Fibroblast of villous mesenchyme (primary cell): ENCODE data around the gene TPRX1. TPM values are rescaled to one million over a fixed set of nuclear protein-coding genes. Genes with fewer than 3 reads are reported as not detected.
"Not testable (repeated sequence)": the region's sequence is repeated elsewhere in the genome, so short reads cannot be mapped to it uniquely, and the experiment has no call there.

Experiments used
- DNase-seq: peaks from one replicate; pipeline ENCODE4 v3.0.0-alpha.2; 2010; ENCODE audit warnings: low read depth
- H3K4me3 ChIP-seq: 2 replicates; pipeline ENCODE4 v1.5.1; 2011; ENCODE audit warnings: low read depth, mild to moderate bottlenecking, low read length
- CTCF ChIP-seq: IDR thresholded peaks from 2 replicates; pipeline ENCODE4 v1.5.1; 2012; ENCODE audit warnings: low read depth, mild to moderate bottlenecking, low read length; ENCODE audit not compliant: insufficient read depth
- total RNA-seq: library from RNA; depleted of rRNA; stranded (reverse); fragments of >200 nt; gene quantifications from 2 replicates; pipeline ENCODE4 v1.2.3, GENCODE V29; 2012

Gene TPRX1
- total RNA-seq: not detected in 2 replicates

- DNase-seq: not testable (repeated sequence)
Observed at GRCh38 chr19:47804451-47804850, at the start of gene TPRX1. TSS of gene TPRX1 (minus strand) at chr19:47804551. CDS start at chr19:47804539, 12 bp downstream.

GRCh38 chr19:47853003-47853402 lies 48.7 kb upstream of the TPRX1 start:
- no peak overlapping the region for H3K4me3 ChIP-seq
- no peak for TF ChIP-seq CTCF
- no peak for DNase-seq

More at GRCh38 chr19:47804451-47804850, at the start of gene TPRX1:
- not testable (repeated sequence) for H3K4me3 ChIP-seq

GRCh38 chr19:47848823-47849473 lies 44.6 kb upstream of the TPRX1 start:
- no peak overlapping the region for H3K4me3 ChIP-seq
- TF ChIP-seq CTCF: peak; percentile 46
- DNase-seq: peak; percentile 20

GRCh38 chr19:47848425-47848822 lies 44.1 kb upstream of the TPRX1 start:
- no peak for TF ChIP-seq CTCF
- DNase-seq: no peak
- no peak overlapping the region for H3K4me3 ChIP-seq

GRCh38 chr19:47842941-47843340 lies 38.6 kb upstream of the TPRX1 start:
- no peak overlapping the region for H3K4me3 ChIP-seq
- no peak for DNase-seq
- no peak for TF ChIP-seq CTCF

GRCh38 chr19:47839913-47840312 lies 35.6 kb upstream of the TPRX1 start:
- DNase-seq: no peak
- no peak overlapping the region for H3K4me3 ChIP-seq
- TF ChIP-seq CTCF: no peak

GRCh38 chr19:47839411-47839810 lies 35.1 kb upstream of the TPRX1 start:
- no peak for DNase-seq
- TF ChIP-seq CTCF: no peak
- no peak overlapping the region for H3K4me3 ChIP-seq
